Stimulated activated CD4-positive, alpha-beta T cell treated with anti-CD3 and anti-CD28 coated beads, Interleukin-1b, Interleukin-23, amount 100 ng/mL, for 4 hours (primary cell): ENCODE measurements around the gene UBL4A.
A peak's percentile ranks its signal among the peaks of the same experiment; 100 is the strongest.
"Not testable (repeated sequence)": the region's sequence is repeated elsewhere in the genome, so short reads cannot be mapped to it uniquely, and the experiment has no call there.

Experiments used
- DNase-seq, 2 donors: peaks; one replicate each; pipeline ENCODE4 v3.0.0-alpha.2; 2020; ENCODE audit warnings: low read depth in 2 of 2

Gene UBL4A

DNA sequence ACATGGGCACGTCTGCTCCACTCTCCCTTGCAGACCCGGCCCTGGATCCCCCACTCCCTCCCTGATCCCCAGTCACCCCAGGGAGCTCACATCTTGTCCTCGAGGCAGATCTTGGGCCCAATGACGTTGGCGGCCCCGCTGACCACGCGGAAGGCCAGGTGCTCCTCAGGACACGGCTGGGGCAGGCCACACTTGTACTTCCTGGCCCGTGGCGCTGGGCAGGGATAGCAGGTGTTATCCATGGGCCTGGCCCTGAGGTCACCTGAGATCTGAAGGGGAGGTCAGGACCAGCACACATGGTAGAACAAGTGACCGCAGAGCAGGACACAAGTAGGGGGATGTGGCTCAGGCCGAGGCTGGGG lies 21.9 kb upstream of the UBL4A start:
- no peak for DNase-seq

DNA sequence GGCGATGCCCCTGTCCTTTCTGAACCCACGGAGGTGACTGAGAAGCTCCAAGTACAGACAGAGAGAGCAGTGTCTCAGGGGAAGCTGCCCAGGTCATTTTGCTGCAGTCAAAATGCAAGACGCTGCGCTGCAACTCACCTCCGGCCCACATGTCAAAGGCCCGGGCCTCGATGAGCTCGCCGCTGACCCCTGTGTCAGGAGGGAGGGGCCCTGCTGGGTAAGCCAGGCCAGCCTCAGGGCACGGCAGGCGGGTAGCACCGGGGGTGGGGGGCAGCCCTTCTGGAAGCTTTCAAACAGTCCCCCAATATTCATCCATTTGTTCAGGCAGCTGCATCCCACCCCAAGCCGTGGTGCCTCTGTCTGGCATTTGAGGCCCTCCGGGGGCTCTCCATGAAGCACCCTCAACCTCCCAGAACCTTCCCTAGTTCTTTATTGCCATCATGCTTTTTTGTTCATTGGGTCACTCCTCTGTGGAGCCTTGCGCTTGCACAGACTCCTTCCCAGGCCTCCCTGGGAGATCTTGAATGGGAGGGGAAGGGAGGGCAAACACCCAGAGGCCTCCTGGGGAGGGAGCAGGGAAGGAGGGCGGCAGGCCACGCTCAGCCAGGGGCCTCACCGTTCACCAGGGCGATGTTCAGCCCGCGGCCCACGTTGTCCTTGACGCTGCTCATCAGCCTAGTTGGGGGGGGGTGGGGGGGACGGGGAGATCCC lies 21.4 kb upstream of the UBL4A start:
- no peak for DNase-seq

DNA sequence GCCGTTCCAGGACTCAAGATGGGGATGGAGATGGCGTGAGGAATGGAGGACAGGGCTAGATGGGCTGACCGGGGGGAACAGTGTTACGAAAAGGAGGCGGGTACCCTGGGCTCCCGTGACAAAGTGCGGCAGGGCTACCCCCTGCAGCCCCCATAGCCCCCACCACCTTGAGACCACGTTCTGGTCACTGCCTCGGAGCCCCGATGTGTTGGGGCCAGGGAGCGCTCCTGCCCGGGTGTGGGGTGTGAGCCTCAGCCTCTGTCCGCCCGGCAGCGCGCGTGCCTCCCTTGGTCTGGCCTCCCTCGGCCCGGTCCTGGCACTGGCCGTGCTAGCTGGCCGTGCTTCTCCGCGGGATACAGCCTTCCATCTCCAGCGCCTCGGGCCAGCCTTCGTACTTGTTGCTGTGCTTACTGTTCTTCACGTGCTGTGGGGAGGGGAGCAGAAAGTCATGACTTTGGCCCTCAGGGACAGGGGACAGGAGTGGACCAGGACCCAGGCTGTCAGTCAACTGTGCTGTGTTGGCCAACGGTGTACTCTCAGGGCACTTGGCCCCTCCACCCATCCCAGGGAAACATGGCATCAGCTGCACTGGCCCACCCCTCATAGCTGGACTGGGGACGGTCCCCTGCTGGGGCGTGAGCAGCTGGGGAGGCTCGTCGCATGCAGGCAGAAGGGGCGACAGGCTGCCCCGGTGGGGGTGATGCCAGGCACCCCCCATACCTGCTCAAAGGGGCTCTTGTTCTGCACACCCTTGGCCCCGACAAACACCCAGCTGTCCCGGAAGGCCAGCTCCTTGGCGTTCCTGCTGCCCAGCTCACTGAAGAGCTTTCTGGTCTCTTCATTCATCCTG lies 20.3 kb upstream of the UBL4A start:
- no peak for DNase-seq

DNA sequence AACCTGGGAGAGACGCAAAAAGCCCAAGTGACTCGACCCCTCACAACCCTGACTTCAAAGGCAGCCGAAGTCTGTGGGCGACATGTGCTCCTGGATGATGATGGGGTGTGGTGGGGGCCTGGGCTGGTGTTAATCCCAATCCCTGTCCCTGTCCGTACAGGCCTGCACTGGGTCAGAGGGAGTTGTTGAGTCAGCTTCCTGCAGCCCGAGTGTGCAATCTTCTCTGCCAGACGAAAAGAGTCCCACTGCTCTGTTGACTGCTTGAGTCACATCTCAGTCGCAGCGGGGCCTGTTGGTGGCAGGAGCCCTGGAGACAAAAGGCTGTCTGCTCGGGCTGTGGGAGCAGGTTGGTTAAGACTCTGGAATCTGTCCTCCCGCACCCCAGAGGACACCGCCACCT lies 19.3 kb upstream of the UBL4A start:
- DNase-seq, result no peak

DNA sequence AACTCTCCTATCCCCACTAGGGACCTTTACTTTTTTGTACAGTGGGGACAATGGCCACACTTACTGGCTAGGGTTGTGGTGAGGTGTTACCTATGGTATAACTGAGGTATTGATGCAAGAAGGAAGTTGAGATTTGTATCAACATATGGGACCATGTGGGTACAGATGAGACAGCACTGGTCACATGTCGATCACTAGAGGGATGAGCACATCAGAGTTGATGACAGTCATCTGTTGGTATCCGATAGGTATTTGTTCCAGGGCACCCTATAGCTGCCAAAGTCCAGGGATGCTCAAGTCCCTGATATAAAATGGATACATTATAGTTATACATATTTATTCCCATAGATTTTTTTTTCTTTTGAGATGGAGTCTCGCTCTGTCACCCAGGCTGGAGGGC lies 16.6 kb upstream of the UBL4A start:
- no peak for DNase-seq

DNA sequence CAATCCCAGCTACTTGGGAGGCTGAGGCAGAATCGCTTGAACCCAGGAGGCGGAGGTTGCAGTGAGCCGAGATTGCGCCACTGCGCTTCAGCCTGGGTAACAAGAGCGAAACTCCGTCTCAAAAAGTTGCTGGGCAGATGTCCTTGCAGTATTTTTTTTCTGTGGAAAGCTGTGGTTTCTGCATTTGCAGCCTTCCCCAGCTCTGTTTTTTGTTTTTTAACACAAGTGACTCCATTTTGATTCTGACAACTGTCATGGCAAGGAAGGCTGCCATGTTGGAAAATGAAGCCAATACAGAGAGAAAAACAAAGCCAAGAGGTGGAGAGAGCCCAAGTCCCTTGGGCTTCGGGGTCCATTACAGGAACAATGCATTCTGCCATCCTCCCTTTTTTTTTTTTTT lies 15.7 kb upstream of the UBL4A start:
- no peak for DNase-seq

DNA sequence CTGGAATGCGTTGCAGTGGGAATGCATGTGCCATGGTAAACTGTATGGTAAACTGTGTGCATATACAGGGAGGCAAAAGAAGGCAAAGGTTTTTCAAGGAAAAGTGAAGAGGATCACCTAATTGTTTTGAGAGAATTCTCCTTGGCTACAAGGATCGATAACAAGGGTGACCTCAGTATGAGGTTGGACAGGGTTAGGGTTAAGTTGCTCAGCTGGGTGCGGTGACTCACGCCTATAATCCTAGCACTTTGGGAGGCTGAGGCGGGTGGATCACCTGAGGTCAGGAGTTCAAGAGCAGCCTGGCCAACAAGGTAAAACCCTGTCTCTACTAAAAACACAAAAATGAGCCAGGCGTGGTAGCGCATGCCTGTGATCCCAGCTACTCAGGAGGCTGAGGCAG lies 15.0 kb upstream of the UBL4A start:
- not testable (repeated sequence) for DNase-seq

DNA sequence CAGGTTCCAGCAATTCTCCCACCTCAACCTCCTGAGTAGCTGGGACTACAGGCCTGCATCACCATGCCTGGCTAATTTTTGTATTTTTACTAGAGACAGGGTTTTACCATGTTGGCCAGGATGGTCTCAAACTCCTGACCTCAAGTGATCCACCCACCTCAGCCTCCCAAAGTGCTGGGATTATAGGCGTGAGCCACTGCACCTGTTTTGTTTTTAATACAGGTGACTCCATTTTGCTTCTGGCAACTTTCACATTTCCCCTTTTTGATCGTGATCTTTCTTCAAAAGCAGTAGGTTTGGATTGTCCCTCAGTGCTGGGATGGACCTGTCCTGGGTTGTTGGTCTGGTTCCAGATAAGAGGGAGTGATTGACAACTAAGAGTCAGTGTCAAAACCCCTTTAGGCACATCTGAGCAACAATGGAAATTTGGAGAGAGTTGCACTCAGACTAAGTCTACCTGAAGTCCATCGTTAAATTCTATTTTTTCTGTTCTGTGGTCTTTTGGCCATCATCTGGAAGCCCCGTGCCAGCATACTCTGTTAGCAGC lies 10.2 kb upstream of the UBL4A start:
- not testable (repeated sequence) for DNase-seq

DNA sequence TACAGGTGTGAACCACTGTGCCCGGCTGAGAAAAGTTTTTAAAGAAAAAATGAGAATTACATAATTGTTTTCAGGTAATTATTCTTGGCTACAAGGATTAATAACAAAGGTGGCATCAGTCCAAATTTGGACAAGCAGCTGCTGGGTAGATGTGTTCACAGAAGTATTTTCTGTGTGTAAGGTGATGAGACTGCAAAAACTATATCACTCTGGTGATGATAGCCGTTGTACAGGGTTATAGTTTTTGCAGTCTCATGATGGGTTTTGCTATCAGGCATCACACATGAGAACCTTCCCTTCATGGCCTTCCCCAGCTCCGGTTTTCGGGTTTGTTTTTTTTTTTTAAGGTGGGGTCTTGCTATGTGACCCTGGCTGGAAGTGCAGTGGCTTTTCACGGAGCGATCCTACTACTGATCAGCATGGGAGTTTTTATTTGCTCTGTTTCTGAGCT lies 9.1 kb upstream of the UBL4A start:
- DNase-seq, result no peak

DNA sequence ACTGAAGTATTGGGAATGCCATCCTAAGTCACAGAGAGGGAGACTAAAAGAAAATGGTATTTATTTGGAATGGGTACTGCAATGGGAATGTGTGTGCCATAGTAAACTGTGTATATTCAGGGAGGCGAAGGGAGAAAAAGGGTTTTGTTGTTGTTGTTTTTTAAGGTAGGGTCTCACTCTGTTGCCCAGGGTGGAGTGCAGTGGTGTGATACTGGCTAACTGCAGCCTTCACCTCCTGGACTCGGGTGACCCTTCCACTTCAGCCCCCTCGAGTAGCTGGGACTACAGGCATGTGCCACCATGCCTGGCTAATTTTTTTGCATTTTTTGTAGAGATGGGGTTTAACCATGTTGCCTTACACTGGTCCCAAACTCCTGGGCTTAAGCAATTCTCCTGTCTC lies 8.3 kb upstream of the UBL4A start:
- DNase-seq, result no peak

DNA sequence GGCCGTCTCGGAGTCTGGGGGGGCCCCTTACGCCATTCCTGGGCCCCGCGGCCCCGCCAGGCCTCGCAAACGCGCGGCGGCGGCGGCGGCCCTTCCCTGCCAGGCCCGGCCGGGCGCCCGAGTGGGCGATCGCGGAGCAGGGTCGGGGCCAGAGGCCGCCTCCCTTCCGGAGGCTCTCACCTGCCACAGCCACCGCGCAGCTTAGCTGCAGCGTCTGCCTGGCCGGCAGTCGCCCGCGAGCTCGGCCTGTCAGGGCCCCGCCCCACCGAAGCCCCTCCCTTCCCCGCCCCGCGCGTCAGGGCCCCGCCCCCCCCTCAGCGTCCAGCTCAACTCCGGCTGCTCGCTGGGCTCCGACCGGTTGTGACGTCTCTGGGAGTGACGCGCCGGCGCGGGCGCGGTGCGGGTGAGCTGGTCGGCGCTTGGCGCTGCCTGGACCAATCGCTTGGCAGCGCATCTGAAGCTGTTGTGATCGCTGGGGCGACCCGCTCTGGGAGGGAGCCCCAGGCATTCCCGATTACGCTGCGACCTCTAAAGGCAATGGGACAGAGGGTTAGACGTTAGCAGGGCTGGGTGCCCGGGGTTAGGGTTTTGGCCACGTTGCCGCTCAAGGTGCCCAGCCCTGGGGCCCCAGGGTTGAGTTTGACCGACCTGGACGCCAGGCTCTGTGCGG lies 4.1 kb upstream of the UBL4A start, which contains the start of gene SLC10A3:
TSS of gene SLC10A3 (minus strand) at position 216 of the 670 bp plus-strand sequence. CDS start 1,689 bp downstream, outside the sequence.
- peak; percentile 72 to 83 for DNase-seq

DNA sequence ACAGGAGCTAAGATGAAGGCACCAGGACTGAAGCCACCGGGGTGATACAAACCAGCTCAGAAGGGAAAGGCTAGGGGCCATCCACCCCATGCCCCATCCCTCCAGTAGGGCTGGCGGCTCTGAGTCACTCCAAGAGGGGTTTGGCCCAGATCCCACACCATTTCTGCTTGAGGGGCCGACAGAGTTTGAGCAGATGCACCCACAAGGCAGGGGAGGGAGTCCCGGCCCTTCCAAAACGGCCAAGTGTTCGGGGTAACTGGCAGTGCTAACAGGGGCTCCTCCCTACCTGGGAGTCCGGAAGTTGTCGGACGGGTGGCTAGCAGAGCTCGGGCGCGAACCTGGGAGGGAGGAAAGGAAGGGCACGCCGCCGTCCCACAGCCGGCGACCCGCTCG lies 3.6 kb upstream of the UBL4A start:
- DNase-seq, result peak in 1 of 2 donors; percentile 12

DNA sequence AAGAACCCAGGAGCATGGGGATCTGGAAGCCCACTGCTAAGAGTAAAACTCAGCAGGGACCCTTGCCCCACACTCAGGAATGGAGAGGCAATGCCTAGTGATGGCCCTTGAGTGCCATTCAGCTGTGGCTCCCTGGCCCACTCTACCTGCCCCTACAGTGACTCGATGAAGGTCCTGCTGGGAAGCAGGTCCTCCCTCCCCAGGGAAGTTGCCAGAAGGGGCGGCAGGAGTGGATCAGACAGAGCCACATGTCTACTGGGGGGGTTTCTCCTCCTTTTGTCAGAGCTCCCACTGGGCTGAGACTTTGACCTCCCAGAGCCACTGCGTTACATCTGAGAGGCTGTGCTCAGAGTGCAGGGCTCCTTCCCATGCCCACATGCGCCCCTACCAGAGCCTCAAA lies 2.8 kb upstream of the UBL4A start:
- no peak for DNase-seq

DNA sequence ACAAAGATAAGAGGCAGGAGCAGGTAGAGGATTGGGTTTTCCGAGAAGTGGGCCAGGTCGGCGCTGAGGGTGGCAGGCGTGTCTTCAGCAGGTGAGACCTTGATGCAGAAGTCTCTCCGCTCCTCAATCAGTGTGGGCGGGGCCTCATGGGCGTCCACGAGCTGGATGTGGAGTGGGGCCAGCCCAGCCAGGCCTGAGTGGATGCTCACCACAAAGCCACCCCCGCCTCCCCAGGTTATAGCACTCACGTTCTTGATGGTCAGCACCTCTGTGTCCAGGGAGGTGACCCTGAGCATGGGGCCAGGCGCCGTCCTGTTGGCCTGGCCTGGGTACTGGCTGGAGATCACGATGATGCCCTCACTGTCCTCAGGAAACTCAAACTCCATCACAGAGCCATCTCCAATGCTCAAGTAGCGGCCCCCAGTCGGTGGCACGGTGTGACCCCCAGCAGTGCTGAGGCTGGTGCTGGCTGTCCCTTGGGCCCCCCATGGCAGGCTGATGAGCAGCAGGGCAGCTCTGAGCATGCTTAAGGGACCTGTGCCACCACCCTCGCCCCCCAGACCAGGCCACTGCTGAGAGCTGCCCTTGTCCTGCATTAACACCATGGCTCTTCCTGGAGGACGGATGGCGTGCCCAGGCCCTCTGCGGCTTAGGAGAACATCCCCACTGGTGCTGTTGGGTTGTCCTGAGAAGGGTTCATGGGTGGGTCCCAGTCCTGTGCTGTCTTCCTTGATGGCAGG lies 2.1 kb upstream of the UBL4A start:
- DNase-seq, result no peak

DNA sequence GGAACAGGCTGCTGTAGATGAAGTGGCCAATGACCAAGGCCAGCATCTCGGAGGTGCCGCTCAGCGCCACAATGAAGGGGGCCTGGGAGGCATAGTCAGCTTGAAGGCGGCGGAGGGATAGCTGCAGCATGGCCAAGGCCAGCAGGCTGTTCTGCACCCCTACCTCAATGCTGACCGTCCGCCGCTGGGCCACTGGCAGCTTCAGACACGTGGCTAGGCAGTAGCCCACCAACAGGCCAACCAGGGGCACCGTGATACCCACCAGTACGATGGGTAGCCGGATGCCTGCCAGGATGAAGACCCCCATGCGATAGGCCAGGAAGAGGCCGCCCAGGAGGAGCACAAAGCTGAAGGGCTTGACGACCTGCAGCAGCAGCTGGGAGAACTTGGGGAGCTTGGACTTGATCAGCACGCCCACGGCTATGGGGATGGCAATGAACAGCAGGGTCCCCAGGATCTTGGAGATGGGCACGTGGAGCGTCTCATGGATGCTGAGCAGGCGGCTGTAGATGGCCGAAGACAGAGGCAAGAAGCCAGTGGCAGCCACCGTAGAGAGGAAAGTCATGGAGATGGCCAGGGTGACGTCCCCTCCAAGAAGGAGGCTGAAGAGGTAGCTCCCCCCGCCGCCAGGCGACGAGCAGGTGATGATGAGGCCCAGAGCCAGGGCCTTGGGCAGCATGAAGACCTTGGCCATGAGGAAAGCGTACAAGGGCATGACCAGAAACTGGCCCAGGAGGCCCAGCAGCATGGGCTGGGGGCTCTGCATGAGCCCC lies 1.3 kb upstream of the UBL4A start:
- no peak for DNase-seq

DNA sequence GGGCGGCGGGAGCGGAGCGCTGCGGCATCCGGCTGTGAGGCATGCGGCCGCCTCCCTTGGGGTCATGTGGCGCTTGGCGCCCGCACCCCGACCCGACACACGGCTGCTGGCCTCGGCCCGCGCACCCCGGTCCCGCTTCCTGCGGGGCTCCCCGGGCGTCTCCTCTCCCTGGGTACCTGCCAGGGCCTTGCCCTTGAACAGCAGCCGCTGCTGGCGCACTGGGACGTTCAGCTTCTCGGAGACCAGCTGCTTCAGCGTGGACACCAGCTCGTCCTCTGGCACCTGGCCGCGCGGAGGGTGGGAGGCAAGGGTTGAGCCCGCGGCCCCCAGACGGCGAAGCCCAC lies 391 bp downstream of the UBL4A start:
- peak in 1 of 2 donors; percentile 22 for DNase-seq

DNA sequence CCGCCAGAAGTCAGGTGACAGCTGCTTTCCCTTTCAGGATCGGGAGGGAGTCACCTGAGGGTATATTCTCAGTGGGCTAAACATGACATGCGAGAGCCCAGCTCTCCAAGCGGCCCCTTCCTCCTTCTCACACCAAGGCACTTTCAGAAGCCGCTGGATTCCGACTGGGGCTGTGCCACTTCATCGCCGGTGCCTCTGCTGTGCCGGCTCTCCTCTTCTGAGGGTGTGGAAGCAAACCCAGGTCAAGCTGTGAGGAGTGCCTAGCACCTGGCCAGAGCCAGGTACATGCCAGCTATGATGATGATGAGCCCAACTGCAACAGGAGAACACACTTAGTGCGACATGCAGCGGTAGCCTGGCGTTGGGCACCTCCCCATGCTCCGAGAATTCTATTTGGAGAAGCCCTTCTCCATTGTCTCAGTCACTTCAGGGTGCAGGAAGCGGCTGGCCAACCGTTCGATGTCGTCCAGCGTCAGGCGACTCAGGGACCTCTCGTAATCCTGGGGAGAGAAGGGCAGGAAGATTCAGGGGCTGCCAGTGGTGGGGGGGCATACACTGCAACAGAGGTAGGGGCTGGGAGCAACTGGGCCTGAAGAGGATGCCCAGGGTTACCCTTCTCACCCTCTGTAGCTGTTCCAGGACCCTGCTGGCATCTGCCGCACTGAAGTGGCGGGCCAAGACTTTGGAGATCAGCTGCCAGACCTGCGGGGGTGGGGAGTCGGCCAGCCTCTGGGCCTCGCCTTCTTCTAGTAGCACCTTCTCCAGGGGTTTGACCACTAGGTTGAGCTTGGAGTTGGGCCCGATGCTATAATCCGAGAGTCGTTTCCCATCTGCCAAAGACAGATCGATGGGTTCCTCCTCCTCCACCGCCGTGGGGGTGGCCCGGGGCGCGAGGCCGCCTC lies 1.0 kb downstream of the UBL4A start:
- no peak for DNase-seq

DNA sequence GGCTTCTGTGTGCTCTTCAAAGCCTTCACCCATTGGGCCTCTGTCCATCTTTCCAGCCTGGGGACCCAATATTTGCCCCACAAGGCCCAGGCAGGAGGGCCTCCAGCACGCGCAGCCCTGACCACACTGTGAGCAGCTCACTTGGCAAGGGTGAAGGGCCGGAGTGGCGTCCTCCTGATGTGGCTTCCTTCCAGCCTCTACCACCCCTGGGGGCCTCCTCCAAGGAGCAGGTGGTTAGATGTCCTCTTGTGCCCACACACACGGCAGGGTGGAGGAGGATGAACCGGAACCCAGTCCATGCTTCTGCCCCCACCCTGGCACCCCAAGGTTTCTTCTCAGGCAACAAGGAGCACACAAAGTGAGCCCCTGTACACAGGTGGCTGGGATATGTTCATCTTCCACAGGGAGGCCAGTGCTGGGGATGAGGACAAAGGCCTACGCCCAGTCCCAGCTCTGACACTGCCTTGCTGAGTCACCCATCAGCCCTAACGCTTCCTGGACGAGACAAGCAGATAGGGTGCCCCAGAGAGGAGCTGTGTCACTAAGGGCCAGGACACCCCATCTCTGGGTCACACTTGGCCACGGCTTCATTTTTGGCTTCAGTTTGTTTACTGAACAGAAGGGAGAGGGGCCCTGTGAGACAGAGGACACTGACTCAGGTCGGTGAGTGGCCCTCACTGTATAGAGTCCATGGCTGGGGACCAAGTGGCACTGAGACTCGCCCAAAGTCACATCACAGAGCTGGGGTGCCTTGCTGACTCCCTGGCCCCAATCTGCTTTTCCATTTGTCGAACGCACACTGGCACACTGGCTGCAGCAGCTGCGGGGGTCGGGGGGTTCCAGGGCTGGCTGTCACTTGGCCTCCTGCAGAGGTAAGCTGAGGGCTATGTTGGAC lies 1.9 kb downstream of the UBL4A start:
- no peak for DNase-seq

DNA sequence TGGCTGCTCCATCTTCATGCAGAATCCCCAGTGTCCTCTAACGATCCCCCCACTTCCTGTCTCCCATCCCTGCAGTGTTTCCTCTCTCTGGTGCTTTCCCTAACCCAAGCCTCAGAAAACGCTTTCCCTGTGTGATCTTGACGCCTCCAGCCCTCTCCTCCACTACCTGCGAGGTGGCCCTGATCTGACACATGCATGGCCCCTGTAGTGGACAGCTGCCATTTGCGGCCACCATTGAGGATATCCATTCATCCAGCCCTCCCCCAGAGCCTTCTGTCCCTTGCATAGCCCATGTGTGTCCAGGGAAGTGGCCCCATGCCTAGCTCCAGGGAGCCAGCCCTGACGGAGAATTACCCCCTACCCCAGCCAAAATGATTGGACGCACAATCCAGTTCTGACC lies 3.1 kb downstream of the UBL4A start:
- no peak for DNase-seq
